Right lobe of liver (tissue), 6 donors: Measurements from ENCODE around the gene CCDC186. TPM values are rescaled to one million over a fixed set of nuclear protein-coding genes. Genes with fewer than 3 reads are reported as not detected.

Source experiments
- ATAC-seq, 4 donors: fragments of 200-7000 bp; cut with Tn5 transposase; one replicate each; pipeline ENCODE4 v1.9.1; 2020; ENCODE audit warnings: mild to moderate bottlenecking in 4 of 4, moderate library complexity in 4 of 4
- DNase-seq, 3 donors: peaks; one replicate each; pipeline ENCODE4 v3.0.0-alpha.2; 2020
- H3K27ac ChIP-seq, 3 donors: fragments of 200-600 bp; one replicate each; pipeline ENCODE4 v1.8.0; 2022
- H3K27me3 ChIP-seq, 2 donors: fragments of 200-600 bp; one replicate each; pipeline ENCODE4 v1.8.0; 2022
- H3K36me3 ChIP-seq, 4 donors: fragments of 200-600 bp; sonication (generic) in 1 of 4; one replicate each; pipeline versions ENCODE4 v1.5.1 to v1.8.0; 2017 to 2022; ENCODE audit warnings: control low read depth in 1 of 4
- H3K4me1 ChIP-seq, 4 donors: fragments of 200-600 bp; sonication (generic) in 1 of 4; one replicate each; pipeline versions ENCODE4 v1.5.1 to v1.8.0; 2017 to 2022; ENCODE audit warnings: control low read depth in 1 of 4
- H3K4me3 ChIP-seq, 3 donors: fragments of 200-600 bp; one replicate each; pipeline ENCODE4 v1.8.0; 2022
- H3K9me3 ChIP-seq, 4 donors: fragments of 200-600 bp; sonication (generic) in 1 of 4; one replicate each; pipeline versions ENCODE4 v1.5.1 to v1.8.0; 2017 to 2022; ENCODE audit warnings: control low read depth in 1 of 4
- POLR2A ChIP-seq: fragments of 450-650 bp; IDR thresholded peaks from one replicate; pipeline ENCODE4 v1.6.1; 2017; ENCODE audit warnings: antibody characterized with exemption, mild to moderate bottlenecking
- WGBS: methylation state at CpG from one replicate; pipeline ENCODE4 v1.1.6; 2018; ENCODE audit warnings: low coverage, low lambda C conversion rate; ENCODE audit not compliant: insufficient coverage; ENCODE audit errors: missing lambda C conversion rate; 5-methylcytosine and 5-hydroxymethylcytosine counted together
- intact Hi-C, 2 donors: fragments of 100-400 bp; cut with DNase I; formaldehyde crosslinking; loops; one replicate each; pipeline versions ENCODE4 v1.11.2 to v1.14.1; 2022
- total RNA-seq, 6 experiments: library from RNA; depleted of rRNA in 2 of 6; stranded (reverse); fragments of >200 nt in 2 of 6; fragmentation: NEBNext Ultra II Directional in 3 of 6; extraction: Animal tissue kit (Norgen Biotek cat#: 25700) in 3 of 6; gene quantifications; one replicate each; pipeline versions ENCODE4 v1.1.0 to v1.2.4, GENCODE V29; 2016 to 2023
- TF ChIP-seq, protein P1 (sequence below), 4 donors: fragments of 200-600 bp in 3 of 4; fragments of 450-650 bp in 1 of 4; IDR thresholded peaks; one replicate each; pipeline versions ENCODE4 v1.5.1 to v1.8.0; 2016 to 2022; ENCODE audit warnings: antibody characterized with exemption in 4 of 4, mild to moderate bottlenecking in 2 of 4
- donor health status: DM: no; HTN: yes; CAD: no.
- donor health status: DM: no; HTN: no; CAD: no.
- donor health status: DM: no; HTN: no; CAD: no.
- donor health status: DM: no; HTN: yes; CAD: no.
- donor health status: DM: no; HTN: yes; CAD: no.

CCDC186 gene
- total RNA-seq, 6 experiments from 2014 or later: 4.2 to 11.7 (median 6.9) TPM

GRCh38 chr10:114131094-114131493 is 42.9 kb downstream of the CCDC186 start:
- Histone ChIP-seq H3K4me3 (no peak overlapping the region), H3K9me3 (no peaks in the 10 kb centered on the region), H3K36me3 (peaks cover 0 to 73% (median 10%) of the 10 kb centered on the region in 4 donors), H3K27ac (no peak overlapping the region), H3K27me3 (no peaks in the 10 kb centered on the region), H3K4me1 (no peaks in the 10 kb centered on the region)
- TF ChIP-seq, protein P1, sequence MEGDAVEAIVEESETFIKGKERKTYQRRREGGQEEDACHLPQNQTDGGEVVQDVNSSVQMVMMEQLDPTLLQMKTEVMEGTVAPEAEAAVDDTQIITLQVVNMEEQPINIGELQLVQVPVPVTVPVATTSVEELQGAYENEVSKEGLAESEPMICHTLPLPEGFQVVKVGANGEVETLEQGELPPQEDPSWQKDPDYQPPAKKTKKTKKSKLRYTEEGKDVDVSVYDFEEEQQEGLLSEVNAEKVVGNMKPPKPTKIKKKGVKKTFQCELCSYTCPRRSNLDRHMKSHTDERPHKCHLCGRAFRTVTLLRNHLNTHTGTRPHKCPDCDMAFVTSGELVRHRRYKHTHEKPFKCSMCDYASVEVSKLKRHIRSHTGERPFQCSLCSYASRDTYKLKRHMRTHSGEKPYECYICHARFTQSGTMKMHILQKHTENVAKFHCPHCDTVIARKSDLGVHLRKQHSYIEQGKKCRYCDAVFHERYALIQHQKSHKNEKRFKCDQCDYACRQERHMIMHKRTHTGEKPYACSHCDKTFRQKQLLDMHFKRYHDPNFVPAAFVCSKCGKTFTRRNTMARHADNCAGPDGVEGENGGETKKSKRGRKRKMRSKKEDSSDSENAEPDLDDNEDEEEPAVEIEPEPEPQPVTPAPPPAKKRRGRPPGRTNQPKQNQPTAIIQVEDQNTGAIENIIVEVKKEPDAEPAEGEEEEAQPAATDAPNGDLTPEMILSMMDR (IDR thresholded peaks at IDR 0.05): no peak
- TF ChIP-seq POLR2A: no peak
- DNase-seq (no peak), ATAC-seq (peak in 1 of 4 donors; percentile 26)
- intact Hi-C loops: no loop called here
- WGBS: 70% methylated on average over 3 of the region's 3 CpGs

DNA sequence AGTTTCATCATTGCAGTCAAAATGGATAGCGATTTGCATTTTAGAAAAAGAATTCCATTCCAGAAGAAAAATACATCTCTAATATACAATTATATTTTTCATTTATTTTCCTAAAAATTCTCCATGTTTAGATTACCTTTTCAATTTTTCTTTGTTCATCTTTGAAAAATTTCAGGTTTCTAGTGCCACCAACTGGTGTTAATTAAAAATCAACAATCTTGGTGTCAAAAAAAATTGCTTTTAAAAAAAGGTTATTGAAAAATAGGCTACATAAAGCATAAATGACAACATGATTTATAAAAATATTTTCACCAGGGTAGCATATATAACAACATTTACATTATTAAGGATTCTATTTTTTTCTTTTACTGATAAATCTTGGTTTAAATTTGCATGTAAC is 53.0 kb downstream of the CCDC186 start:
- intact Hi-C loops: no loop called here
- no peaks in the 10 kb centered on the region for H3K4me1 ChIP-seq
- H3K4me3 ChIP-seq: no peak overlapping the region
- TF ChIP-seq, protein P1 (IDR thresholded peaks at IDR 0.05): no peak
- TF ChIP-seq POLR2A: no peak
- ATAC-seq: no peak
- DNase-seq: no peak
- H3K27me3 ChIP-seq: no peaks in the 10 kb centered on the region
- no peak overlapping the region for H3K27ac ChIP-seq
- 80% methylated on average over 1 of the region's 1 CpG for whole genome bisulfite sequencing
- no peaks in the 10 kb centered on the region for H3K9me3 ChIP-seq
- peaks cover 0 to 16% (median 0%) of the 10 kb centered on the region in 4 donors for H3K36me3 ChIP-seq

DNA sequence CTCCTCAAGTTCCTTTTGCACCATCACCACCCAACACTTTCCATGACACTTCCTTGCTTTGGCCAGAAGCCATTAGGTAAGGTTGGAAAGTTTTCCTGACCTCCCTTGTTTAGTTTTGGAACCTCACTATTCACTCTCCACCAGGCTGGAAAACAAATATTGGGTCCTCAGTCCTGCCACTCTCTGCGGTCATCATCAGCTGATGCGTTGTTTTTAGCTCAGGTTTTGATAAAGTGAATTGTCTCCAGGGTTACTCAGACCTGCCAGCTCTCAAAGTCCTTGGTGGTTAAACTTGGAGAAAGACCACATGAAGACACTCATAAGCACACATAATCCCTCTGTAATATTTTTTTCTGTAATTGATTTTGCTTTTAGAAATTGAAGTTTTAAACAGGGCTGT is 55.5 kb downstream of the CCDC186 start:
- intact Hi-C loops: no loop called here
- no peak for ATAC-seq
- TF ChIP-seq, protein P1 (IDR thresholded peaks at IDR 0.05): no peak
- TF ChIP-seq POLR2A: no peak
- Histone ChIP-seq H3K4me1 (no peaks in the 10 kb centered on the region), H3K36me3 (no peaks in the 10 kb centered on the region), H3K4me3 (no peak overlapping the region), H3K27ac (no peak overlapping the region), H3K9me3 (no peaks in the 10 kb centered on the region), H3K27me3 (no peaks in the 10 kb centered on the region)
- 83% methylated on average over 2 of the region's 2 CpGs for WGBS
- DNase-seq: no peak

- no peaks in the 10 kb centered on the region for H3K36me3 ChIP-seq
- ATAC-seq (no peak), DNase-seq (no peak)
- H3K4me1 ChIP-seq: no peaks in the 10 kb centered on the region
- no peak overlapping the region for H3K4me3 ChIP-seq
- H3K27ac ChIP-seq: no peak overlapping the region
- 69% methylated on average over 2 of the region's 2 CpGs for WGBS
- no peaks in the 10 kb centered on the region for H3K9me3 ChIP-seq
- no peaks in the 10 kb centered on the region for H3K27me3 ChIP-seq
- intact Hi-C loops: no loop called here
- TF ChIP-seq, protein P1 (IDR thresholded peaks at IDR 0.05): no peak
- TF ChIP-seq POLR2A: no peak
Measured at GRCh38 chr10:114117728-114118127, 56.3 kb downstream of the CCDC186 start.
